Retinal pigment epithelial cell (primary cell): ENCODE results near the gene ACACB.

ENCODE experiments used
- DNase-seq: peaks from one replicate; pipeline ENCODE4 v3.0.0-alpha.2; 2010; ENCODE audit warnings: low read depth
- H3K4me3 ChIP-seq: 2 replicates; pipeline ENCODE4 v1.5.1; 2011; ENCODE audit warnings: mild to moderate bottlenecking, low read length, control low read depth, moderate library complexity
- TF ChIP-seq, protein P1 (sequence below): conservative IDR thresholded peaks from 2 replicates; pipeline ENCODE4 v1.5.1; 2011; ENCODE audit warnings: low read depth, low read length, control low read depth, inconsistent platforms

The ACACB gene

DNA sequence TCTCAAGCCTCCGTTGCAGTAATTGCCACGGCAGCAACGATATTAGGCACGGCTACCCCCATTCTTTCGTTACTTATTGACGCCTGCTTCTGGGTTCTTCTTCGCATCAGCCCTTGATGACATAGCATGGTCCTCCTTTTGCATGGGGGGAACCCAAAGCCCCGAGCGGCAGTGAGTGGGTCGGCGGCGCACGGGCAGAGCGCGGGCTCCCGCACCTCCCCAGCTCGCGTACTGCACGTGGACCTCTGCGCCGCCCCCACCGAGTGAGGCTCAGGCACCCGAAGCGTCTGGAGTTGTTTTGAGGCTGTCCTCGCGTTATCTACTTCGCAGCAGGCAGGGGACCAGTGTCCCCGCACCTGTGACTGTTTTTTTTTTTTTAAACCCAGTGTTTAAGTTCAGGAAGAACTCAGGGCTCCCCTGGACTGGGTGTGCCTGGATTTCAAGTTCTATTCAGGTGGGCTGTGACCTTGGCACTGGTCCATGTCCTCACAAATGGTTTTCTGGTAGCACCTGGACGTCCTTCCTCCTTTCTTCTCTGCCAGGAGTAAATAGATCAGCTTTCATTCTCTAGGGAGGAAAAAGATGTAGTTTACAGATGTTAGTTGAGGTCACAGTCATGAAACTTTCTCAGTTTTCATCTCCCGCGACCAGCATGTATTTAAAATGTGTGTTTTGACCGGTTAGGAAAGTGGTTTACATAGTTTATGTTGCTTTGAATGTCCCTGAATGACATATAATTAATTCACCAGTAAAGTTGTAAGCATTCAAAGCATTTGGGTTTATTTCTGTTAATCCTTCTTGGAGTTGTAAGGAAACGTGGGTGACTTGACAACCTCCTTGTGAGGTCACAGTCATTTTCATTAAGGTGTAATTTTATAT lies 194.1 kb downstream of the ACACB start:
- TF ChIP-seq, protein P1, sequence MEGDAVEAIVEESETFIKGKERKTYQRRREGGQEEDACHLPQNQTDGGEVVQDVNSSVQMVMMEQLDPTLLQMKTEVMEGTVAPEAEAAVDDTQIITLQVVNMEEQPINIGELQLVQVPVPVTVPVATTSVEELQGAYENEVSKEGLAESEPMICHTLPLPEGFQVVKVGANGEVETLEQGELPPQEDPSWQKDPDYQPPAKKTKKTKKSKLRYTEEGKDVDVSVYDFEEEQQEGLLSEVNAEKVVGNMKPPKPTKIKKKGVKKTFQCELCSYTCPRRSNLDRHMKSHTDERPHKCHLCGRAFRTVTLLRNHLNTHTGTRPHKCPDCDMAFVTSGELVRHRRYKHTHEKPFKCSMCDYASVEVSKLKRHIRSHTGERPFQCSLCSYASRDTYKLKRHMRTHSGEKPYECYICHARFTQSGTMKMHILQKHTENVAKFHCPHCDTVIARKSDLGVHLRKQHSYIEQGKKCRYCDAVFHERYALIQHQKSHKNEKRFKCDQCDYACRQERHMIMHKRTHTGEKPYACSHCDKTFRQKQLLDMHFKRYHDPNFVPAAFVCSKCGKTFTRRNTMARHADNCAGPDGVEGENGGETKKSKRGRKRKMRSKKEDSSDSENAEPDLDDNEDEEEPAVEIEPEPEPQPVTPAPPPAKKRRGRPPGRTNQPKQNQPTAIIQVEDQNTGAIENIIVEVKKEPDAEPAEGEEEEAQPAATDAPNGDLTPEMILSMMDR, result no peak
- peak overlapping the region; percentile 29 for H3K4me3 ChIP-seq
- DNase-seq, result no peak
